NCI-H446 (cell line): ENCODE results near the gene OGDH.
A peak's percentile ranks its signal among the peaks of the same experiment; 100 is the strongest.

Source experiments
- DNase-seq, 2 experiments: peaks; one replicate each; lab custom pipeline; 2025; lab: John Stamatoyannopoulos, UW

The OGDH gene

DNA sequence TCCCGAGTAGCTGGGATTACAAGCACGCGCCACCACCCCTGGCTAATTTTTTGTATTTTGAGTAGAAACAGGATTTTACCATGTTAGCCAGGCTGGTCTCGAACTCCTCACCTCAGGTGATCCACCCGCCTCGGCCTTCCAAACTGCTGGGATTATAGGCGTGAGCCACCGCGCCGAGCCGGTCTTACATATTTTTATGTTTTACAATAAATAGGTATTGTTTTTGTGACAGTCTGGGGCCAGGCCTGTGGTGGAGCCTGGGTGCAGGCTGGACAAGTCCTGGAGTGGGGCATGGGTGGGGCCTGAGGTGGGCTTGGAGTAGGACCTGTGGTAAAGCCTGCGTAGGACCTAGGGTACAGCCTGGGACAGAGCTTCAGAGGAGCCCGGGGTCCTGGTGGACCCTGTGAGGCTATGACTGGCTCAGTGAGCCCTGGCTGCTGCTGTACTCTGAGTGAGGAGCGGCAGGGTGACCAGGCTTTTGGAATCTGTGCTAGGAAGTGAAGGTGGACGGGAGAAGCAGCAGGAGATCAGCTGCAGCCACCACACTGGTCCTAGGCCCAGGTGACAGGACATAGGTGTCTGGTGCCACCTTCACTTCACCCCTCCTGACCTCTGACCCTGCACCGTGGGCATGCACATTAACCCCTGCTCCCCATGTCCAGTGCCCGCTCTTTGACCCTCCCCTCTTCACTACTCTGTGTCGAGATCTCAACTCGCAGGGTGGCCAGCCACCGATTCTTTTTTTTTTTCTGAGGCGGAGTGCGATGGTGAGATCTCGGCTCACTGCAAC, 132.6 kb downstream of the OGDH start:
- no peak for DNase-seq

DNA sequence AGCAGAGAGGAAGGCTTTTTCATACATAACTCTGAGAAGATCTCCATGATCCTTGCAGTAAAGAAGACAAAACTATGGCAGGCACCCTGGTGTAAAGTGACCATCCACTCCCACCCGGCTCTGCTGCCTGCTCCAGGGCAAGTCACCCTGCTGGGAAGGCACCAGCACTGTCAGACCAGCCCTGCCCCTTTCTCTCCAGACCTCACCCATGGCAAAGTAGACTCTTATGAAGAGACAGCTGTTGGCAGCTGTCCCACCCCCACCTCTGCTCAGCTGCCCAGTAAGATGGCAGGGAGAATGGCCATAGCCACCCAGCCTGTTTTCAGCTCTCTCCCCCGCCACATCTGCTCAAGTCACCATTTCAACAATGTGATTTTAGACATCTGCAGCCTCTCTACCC, 133.6 kb downstream of the OGDH start:
- DNase-seq = no peak

DNA sequence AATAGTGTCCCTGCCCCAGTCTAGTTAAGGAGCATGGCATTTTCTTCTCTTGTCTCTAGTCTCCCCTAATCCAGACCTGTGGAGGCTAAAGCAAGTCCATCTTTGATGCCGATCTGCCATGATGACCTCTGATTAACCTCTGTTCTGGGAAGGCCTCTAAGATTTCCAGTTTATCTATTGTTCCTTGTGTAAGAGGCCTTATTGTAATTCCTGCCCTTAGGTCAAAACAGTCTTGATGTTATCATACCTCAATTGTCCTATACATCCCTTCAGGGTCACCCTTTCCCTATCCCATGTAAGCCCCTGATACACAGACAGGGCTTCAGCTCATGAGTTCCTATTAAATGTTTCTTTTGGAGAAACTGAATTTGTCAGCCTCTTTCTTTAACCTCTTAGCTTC, 137.3 kb downstream of the OGDH start:
- no peak for DNase-seq

DNA sequence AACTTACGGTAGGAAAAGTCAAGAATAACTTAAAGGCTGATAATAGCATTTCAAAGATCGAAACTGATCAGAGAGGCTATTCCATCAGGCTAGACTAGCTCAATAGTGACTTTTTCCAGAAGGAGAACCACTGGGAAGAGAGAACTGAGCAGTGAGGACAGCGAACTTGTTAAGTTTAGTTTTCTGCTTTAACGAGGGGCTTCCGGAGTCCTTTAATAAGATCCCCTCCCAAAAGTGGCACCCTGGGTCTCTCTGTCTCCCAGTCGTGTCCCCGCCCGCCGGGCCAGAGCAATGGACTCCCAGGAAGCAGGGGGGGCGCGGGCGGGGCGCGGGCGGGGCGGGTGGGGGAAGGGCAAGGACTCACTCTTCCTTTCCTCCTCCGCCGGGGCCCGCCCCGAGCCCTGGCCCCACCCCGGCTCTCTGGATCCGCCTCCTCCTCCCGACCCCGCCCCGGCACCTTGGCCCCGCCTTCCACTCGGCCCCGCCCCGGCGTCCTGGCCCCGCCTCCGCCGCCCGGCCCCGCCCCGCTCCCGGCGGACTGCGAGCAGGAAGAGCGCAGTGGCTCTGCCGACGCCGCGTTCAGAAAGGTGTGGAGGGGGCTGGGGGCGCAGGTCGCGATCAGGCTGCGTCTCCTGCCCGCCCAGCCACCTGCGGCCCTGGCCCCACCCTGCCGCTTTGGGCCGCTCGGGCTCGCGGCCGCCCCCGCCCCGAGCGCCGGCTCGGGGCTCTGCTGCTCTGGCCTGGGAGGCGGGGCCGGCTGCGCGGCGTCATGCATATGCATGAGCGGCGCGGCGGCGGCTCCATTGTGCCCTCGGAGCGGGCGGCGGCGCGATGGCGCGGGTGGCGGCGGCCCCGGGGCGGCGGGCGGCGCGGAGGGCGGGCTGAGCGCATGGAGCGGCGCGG, 141.9 kb downstream of the OGDH start, which contains the start of gene ZMIZ2:
TSS of gene ZMIZ2 (plus strand) at position 803 of the 903 bp plus-strand sequence. CDS start 7,403 bp downstream, outside the sequence.
- DNase-seq = peak; percentile 84 to 94

DNA sequence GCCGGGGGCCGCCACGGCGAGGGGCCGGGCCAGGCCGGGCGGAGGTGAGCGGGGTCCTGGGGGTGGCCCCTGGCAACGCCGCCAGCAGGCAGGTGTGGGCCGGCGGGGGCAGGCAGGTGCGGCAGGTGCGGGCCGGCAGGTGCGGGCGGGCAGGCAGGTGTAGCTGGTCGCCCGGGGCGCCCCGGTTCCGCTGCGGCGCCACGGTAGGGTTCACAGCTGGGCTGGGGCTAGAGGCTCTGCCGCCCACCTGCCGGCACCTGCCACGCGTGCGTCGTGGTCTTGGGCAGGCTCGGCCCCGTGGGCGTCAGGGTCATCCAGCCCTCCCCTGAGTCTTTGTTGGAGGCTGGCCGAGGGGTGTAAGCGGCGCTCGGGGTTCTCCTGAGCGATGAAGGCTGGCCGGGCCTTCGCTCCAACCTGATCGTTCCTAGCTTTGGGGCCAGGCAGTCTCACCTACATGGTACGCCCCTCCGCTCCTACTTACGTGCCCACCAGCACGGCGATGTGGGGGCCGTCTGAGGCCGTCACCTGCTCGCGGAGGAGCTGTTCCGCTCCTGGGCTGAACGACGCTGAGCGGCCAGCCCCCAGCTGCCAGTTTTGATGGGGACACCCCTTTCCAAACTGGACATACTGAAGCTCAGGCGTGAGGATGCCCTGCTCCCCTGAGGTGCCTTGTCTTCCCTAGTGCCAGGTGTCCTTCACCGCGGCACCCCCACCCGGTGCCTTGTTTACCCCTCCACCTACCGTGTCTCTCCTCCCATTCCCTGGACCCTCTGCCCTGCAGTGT, 142.7 kb downstream of the OGDH start:
- DNase-seq = no peak

DNA sequence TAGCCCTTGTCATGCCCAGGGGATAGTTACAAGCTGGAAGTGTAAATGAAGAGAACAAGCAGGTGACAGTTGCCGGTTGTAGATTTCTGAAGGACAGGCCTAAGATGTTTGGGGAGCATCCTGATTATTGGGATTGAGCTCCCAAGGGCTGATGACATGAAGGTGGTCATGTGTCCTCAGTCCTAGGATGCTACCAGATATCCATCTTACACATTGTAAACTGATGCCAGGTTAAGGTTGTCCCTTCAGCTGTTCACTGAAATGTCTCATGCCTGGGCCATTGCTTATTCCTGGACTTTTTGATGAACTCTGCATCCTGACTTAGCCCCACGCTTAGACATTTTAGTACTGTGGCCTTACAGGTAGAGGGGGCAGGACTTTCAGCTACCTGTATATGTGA, 143.6 kb downstream of the OGDH start:
- DNase-seq = no peak

DNA sequence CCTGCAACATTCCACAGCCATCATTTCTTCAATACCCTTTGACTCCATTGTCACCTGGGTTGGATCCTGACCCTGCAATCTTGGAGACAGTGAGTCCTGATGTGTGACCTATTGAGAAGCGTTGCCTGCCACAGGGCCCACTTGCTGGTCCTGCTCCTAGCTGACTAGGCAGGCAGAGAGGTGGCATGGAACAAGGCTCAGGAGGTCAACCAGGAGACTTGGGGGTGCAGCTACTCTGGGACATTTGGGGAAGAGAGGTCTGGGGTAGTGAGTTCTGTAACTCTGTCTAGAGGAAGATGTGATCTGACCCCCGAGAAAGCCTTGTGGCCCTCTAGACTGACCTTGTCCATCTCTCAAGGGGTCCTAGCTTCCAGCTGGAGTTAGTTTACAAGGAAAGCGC, 144.0 kb downstream of the OGDH start:
- DNase-seq = no peak

DNA sequence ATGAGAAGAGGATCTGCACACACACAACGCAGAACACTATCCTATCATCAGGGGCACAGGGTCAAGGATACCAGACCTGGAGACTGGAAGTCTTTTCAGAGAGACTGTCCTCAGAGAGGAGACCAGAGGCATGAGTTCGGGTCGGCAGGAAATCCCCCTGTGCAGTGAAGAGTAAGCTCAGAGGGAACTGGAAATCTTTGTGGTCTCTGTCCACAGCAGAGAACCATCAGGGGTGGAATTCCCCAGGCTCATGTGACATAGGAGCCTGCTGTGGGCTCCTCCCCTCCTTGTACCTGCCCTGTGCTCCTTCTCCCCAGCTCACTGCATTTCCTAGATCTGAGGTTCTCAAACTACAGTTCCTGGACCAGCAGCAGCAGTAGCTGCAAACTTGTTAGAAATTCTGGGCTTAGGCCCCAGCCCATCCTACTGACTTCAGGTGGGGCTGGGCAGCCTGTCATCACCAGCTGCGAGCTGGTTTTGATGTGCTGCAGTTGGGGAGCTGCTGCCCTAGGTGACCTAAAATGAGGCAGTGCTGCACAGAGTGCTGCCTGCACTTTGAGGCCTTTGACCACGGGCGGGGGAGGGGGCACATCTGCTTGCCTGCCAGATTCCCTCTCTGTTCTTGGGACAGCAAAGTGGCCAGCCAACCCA, 144.6 kb downstream of the OGDH start:
- DNase-seq = no peak

DNA sequence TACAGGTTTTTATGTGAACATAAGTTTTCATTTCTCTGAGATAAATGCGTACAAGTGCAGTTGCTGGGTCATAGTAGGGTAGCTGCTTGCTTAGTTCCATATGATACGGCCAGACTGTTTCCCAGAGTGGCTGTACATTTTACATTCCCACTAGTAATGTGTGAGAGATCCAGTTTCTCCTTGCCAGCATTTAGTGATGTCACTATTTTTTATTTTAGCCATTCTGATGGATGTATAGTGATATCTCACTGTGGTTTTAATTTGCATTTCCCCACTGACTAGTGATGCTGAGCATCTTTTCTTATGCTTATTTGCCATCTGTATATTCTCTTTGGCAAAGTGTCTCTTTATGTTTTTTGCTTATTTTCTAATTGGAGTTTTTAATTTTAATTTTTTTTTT, 146.4 kb downstream of the OGDH start:
- DNase-seq = no peak

DNA sequence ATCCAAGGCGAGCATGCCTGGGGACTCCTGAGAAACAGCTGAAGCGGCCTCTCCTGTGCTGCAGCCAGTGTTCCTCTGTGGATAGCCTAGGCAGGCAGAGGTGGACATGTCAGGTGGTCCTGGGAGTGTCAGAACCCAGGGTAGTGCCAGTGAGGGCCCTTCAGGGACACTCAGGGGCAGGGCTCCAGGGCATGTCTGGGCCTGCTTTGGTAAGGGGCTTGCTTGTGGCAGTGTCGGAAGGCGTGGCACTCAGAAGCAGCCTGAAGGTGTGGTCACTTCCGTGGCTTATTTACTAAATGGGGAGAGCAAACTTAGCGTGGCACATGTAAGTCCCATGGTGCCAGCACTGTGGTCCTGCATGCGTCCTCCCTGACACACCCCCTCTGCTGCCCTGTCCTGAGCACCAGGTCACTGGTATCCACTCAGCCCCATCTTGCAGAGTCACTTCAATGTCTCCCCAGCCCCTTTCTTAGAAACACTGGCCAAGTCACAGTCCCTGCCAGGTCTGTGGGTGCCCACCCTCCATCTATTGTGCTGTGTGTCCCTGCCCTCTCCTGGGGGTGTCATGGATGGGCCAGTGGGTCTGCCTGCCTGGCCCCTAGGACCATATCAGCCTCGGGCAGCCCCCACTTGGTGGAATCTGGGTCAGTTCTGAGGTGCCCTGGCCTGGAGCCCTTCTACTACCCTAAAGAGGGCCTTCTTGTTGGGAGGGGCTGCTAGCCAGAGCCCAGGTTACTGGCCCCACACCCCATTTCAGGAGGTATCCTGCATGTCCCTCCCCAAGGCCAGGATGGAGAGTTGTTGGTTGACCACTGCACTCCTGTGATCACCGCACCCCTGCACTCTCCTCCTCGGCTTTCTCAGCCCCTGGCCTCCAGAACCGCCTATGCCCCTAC, 148.6 kb downstream of the OGDH start:
- DNase-seq = no peak

DNA sequence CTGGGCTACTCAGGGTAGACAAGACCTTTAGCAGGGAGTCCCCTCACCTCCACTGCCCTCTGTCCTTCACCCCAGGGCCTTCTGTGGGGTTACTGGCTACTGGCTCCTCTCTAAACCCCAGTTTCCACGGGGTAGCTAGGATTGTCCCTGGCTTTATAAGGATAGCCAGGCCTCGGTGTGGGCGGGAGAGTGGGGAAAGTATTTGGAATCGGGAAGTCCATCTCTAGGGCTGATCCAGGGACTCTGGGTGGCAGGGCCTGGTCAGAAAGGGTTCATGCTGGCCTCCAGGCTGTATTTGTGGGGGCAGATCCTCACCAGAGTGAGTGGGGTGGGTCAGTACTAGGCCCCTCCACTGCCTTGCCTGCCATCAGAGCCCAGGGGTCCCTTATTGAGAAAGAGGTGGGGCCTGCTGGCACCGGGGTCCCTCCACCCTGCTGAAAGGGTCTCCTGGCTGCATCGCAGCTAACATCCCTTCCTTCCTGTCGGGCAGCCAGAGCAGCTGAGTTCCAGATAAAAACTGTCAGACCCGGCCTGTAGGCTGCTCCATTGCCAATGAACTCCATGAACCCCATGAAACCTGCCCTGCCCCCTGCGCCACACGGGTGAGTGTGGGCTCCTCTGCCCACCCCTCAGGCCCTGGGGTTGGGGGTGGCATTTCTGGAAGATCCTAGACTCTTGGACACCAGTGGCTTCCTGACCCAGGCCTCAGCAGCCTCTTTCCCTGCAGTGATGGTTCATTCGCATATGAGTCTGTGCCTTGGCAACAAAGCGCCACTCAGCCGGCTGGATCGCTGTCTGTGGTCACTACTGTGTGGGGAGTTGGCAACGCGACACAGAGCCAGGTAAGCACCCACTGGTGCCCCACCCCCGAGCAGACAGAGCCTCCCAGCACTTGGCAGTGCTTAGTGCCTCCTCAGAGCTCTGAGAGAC, 149.5 kb downstream of the OGDH start:
- DNase-seq = no peak

DNA sequence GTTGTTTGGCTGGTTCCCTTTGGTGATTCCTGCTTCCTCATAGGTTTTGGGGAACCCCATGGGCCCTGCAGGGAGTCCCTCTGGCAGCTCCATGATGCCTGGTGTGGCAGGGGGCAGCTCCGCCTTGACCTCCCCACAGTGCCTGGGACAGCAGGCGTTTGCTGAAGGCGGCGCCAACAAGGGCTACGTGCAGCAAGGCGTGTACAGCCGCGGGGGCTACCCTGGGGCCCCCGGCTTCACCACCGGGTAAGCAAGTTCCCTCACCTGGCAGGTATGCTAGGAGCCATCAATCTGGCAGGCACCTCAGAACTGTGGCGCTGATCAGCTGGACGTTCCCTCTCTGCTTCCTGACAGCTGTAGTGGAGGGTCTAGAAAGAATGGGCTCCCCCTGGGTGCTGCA, 150.5 kb downstream of the OGDH start:
- DNase-seq = no peak

DNA sequence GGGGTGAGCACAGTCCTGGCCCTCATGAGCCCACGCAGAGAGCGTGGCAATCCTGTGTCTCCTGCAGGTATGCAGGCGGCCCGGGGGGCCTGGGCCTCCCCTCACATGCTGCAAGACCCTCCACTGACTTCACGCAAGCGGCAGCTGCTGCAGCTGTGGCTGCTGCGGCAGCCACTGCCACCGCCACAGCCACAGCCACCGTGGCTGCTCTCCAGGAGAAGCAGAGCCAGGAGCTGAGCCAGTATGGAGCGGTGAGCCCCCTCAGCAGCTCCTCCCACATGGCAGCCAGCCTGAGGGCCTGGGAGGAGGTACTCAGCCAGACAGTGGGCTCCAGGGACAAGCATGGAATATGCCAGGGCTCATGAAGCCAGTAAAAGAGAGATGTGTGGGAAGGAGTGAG, 150.9 kb downstream of the OGDH start:
- DNase-seq = peak; percentile 11 to 70

DNA sequence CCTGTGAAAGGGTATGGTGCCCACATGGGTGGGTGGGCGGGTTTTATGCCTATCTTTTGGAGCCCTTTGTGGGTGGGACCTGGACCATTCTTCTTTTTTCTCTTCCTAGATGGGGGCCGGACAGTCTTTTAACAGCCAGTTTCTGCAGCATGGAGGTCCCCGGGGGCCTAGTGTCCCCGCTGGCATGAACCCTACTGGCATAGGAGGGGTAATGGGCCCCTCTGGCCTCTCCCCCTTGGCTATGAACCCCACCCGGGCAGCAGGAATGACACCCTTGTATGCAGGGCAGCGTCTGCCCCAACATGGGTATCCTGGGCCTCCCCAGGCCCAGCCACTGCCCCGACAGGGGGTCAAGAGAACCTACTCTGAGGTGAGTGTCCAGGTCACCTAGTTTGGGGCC, 151.3 kb downstream of the OGDH start:
- no peak for DNase-seq
